AG04449 (cell line): Measurements from ENCODE around the gene BCL11A.
A peak's percentile ranks its signal among the peaks of the same experiment; 100 is the strongest.

ENCODE experiments used
- CTCF ChIA-PET: fragments of 350-600 bp; formaldehyde crosslinking; extraction: SDS; loops from one replicate; lab custom pipeline; 2021; ENCODE audit warnings: antibody characterized with exemption; lab: Yijun Ruan, JAX
- POLR2A ChIA-PET: fragments of 400-600, 350-600 bp; formaldehyde crosslinking; extraction: SDS; loops from one replicate; lab custom pipeline; 2020; ENCODE audit warnings: antibody characterized with exemption, inconsistent platforms; lab: Yijun Ruan, JAX
- DNase-seq: peaks from one replicate; pipeline ENCODE4 v3.0.0-alpha.2; 2010; ENCODE audit warnings: low read depth, low spot score
- H3K4me3 ChIP-seq: 2 replicates; pipeline ENCODE4 v1.5.1; 2011; ENCODE audit warnings: low read depth, mild to moderate bottlenecking, control low read depth, low read length
- CTCF ChIP-seq: IDR thresholded peaks from one replicate; pipeline ENCODE4 v1.5.1; 2011; ENCODE audit warnings: mild to moderate bottlenecking, moderate library complexity, low read length, control low read depth, inconsistent platforms; ENCODE audit not compliant: insufficient read depth; ENCODE audit errors: missing control alignments

BCL11A gene

GRCh38 chr2:60595953-60596352 is 42.5 kb upstream of the BCL11A start:
- H3K4me3 ChIP-seq: no peak overlapping the region
- DNase-seq: no peak
- POLR2A ChIA-PET: no interaction called here
- no peak for TF ChIP-seq CTCF
- CTCF ChIA-PET: interaction anchor here (1.5 kb wide), 1 partner anchor 14 kb away, joined by 7 read pairs; no protein-coding TSS in a partner anchor

GRCh38 chr2:60589104-60589503 is 35.6 kb upstream of the BCL11A start:
- no peak for DNase-seq
- no peak for TF ChIP-seq CTCF
- ChIA-PET POLR2A (no interaction called here), CTCF (interaction anchor here (0.6 kb wide), 1 partner anchor 480 kb away, joined by 3 read pairs; no protein-coding TSS in a partner anchor)
- H3K4me3 ChIP-seq: no peak overlapping the region

GRCh38 chr2:60586081-60586480 is 32.6 kb upstream of the BCL11A start:
- no peak for DNase-seq

GRCh38 chr2:60585276-60585675 is 31.8 kb upstream of the BCL11A start:
- ChIA-PET CTCF (interaction anchor here (5.1 to 15.1 kb wide), 2 partner anchors 22 to 1560 kb away, joined by 48 to 230 read pairs; no protein-coding TSS in a partner anchor), POLR2A (no interaction called here)
- no peak overlapping the region for H3K4me3 ChIP-seq
- TF ChIP-seq CTCF: no peak
- no peak for DNase-seq

More at GRCh38 chr2:60586081-60586480, 32.6 kb upstream of the BCL11A start:
- no peak overlapping the region for H3K4me3 ChIP-seq
- ChIA-PET POLR2A (no interaction called here), CTCF (interaction anchor here (1.1 to 15.1 kb wide), 2 partner anchors 22 to 1560 kb away, joined by 3 to 230 read pairs; no protein-coding TSS in a partner anchor)
- TF ChIP-seq CTCF: no peak

GRCh38 chr2:60583604-60584003 is 30.1 kb upstream of the BCL11A start:
- no peak for TF ChIP-seq CTCF
- DNase-seq: no peak
- no peak overlapping the region for H3K4me3 ChIP-seq
- CTCF ChIA-PET: interaction anchor here (1.4 to 15.1 kb wide), 3 partner anchors 20 to 1558 kb away, joined by 4 to 230 read pairs (median 48); no protein-coding TSS in a partner anchor
- POLR2A ChIA-PET: no interaction called here

GRCh38 chr2:60581433-60582282 is 28.2 kb upstream of the BCL11A start:
- DNase-seq: no peak
- POLR2A ChIA-PET: no interaction called here
- peak; percentile 97 for TF ChIP-seq CTCF
- H3K4me3 ChIP-seq: peak overlapping the region; percentile 55
- CTCF ChIA-PET: interaction anchor here (0.6 to 15.1 kb wide), 25 partner anchors 8 to 1823 kb away, joined by 3 to 230 read pairs (median 4); no protein-coding TSS in a partner anchor
